ENCODE results near the gene ELAVL2.

Gene ELAVL2

GRCh38 chr9:23842565-23843129 lies 16.6 kb upstream of the ELAVL2 start:
- in situ Hi-C loops (cut with MboI; ENCODE audit: low sequenced_read_pairs, unreplicated experiment) = no loop called here
- DNase-seq (ENCODE audit: low spot score) = no peak
- no peak for TF ChIP-seq CTCF (IDR thresholded peaks at IDR 0.05; ENCODE audit: borderline replicate concordance, control extremely low read depth, extremely low read depth, insufficient read depth, missing control alignments)

GRCh38 chr9:23841304-23841703 lies 15.3 kb upstream of the ELAVL2 start:
- TF ChIP-seq CTCF (IDR thresholded peaks at IDR 0.05; ENCODE audit: borderline replicate concordance, control extremely low read depth, extremely low read depth, insufficient read depth, missing control alignments) = no peak
- no peak for DNase-seq (ENCODE audit: low spot score)
- in situ Hi-C loops (cut with MboI; ENCODE audit: low sequenced_read_pairs, unreplicated experiment) = no loop called here

- DNase-seq (ENCODE audit: low spot score) = no peak
- in situ Hi-C loops (cut with MboI; ENCODE audit: low sequenced_read_pairs, unreplicated experiment) = no loop called here
- no peak for TF ChIP-seq CTCF (IDR thresholded peaks at IDR 0.05; ENCODE audit: borderline replicate concordance, control extremely low read depth, extremely low read depth, insufficient read depth, missing control alignments)
Observed at GRCh38 chr9:23837038-23837437, 11.0 kb upstream of the ELAVL2 start.

GRCh38 chr9:23830929-23831730 lies 5.1 kb upstream of the ELAVL2 start:
- in situ Hi-C loops (cut with MboI; ENCODE audit: low sequenced_read_pairs, unreplicated experiment) = no loop called here
- no peak for TF ChIP-seq CTCF (IDR thresholded peaks at IDR 0.05; ENCODE audit: borderline replicate concordance, control extremely low read depth, extremely low read depth, insufficient read depth, missing control alignments)
- DNase-seq (ENCODE audit: low spot score) = no peak

GRCh38 chr9:23830476-23830805 lies 4.4 kb upstream of the ELAVL2 start:
- no peak for TF ChIP-seq CTCF (IDR thresholded peaks at IDR 0.05; ENCODE audit: borderline replicate concordance, control extremely low read depth, extremely low read depth, insufficient read depth, missing control alignments)
- in situ Hi-C loops (cut with MboI; ENCODE audit: low sequenced_read_pairs, unreplicated experiment) = no loop called here

GRCh38 chr9:23829580-23830475 lies 3.8 kb upstream of the ELAVL2 start:
- no peak for DNase-seq (ENCODE audit: low spot score)
- in situ Hi-C loops (cut with MboI; ENCODE audit: low sequenced_read_pairs, unreplicated experiment) = no loop called here
- no peak for TF ChIP-seq CTCF (IDR thresholded peaks at IDR 0.05; ENCODE audit: borderline replicate concordance, control extremely low read depth, extremely low read depth, insufficient read depth, missing control alignments)

More at GRCh38 chr9:23830476-23830805, 4.4 kb upstream of the ELAVL2 start:
- DNase-seq (ENCODE audit: low spot score) = no peak

All from GM13976 (cell line).